Activated CD4-positive, alpha-beta T cell treated with anti-CD3 and anti-CD28 coated beads for 36 hours (primary cell): ENCODE measurements around the gene XRCC2. TPM values are rescaled to one million over a fixed set of nuclear protein-coding genes. Genes with fewer than 3 reads are reported as not detected.

Source experiments
- ATAC-seq: fragments of 200-7000 bp; cut with Tn5 transposase; one replicate; pipeline ENCODE4 v1.10.0; 2021; ENCODE audit warnings: mild to moderate bottlenecking, moderate library complexity
- CTCF ChIA-PET: fragments of 350-600 bp; sonication (Branson Sonifier 250); formaldehyde crosslinking; loops from one replicate; lab custom pipeline; 2021; ENCODE audit warnings: antibody characterized with exemption; lab: Charles Lee
- POLR2A ChIA-PET: fragments of 350-600 bp; sonication (Branson Sonifier 250); formaldehyde crosslinking; loops from one replicate; lab custom pipeline; 2021; ENCODE audit warnings: antibody characterized with exemption, inconsistent platforms; lab: Charles Lee
- DNase-seq: peaks from one replicate; pipeline ENCODE4 v3.0.0-alpha.2; 2020
- H3K27ac Mint-ChIP-seq: one replicate; pipeline ENCODE4 v1.8.0; 2021; ENCODE audit warnings: mixed read lengths
- H3K27me3 Mint-ChIP-seq: one replicate; pipeline ENCODE4 v1.8.0; 2021; ENCODE audit warnings: mixed read lengths
- H3K36me3 Mint-ChIP-seq: one replicate; pipeline ENCODE4 v1.8.0; 2021; ENCODE audit warnings: low read depth, mixed read lengths
- H3K4me1 Mint-ChIP-seq: one replicate; pipeline ENCODE4 v1.8.0; 2021; ENCODE audit warnings: mixed read lengths
- H3K4me3 Mint-ChIP-seq: one replicate; pipeline ENCODE4 v1.8.0; 2021; ENCODE audit warnings: mild to moderate bottlenecking, moderate library complexity, mixed read lengths
- H3K9me3 Mint-ChIP-seq: one replicate; pipeline ENCODE4 v1.8.0; 2021; ENCODE audit warnings: low read depth, mixed read lengths
- intact Hi-C, 2 experiments: fragments of 100-400 bp; cut with DNase I in 1 of 2; cut with micrococcal nuclease in 1 of 2; formaldehyde crosslinking; loops; one replicate each; pipeline versions ENCODE4 v1.14.2 to v1.15.1; 2022 to 2024; cut with DNase I, micrococcal nuclease
- total RNA-seq, 2 experiments: library from RNA; stranded (reverse); gene quantifications; one replicate each; pipeline ENCODE4 v1.2.3, GENCODE V29; 2021

The XRCC2 gene
- total RNA-seq, 2 experiments from 2014 or later = 19.3 to 23.6 TPM

DNA sequence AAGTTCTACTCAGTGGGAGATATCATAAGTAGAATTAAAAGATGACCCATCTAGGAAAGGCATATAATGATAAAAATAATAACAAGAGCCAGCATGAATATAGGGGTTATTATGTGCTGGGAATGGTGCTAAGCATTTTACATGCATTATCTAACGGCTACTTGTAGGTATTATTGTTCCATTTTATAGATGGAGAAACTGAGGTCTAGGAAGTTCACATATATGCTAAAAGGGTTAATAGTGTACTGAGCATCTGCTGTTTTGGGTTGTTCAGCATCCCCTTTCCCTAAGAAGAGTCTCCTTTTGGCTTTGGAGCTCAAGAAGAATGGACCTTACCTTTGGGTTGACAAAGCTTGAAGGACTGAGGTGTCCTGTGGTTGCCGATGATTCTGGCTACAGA is 68.9 kb downstream of the XRCC2 start:
- Mint-ChIP-seq H3K27me3 (no peaks in the 10 kb centered on the region), H3K9me3 (no peaks in the 10 kb centered on the region), H3K4me1 (no peaks in the 10 kb centered on the region), H3K36me3 (no peaks in the 10 kb centered on the region), H3K27ac (no peak overlapping the region), H3K4me3 (no peak overlapping the region)
- intact Hi-C loops = no loop called here
- POLR2A ChIA-PET = no interaction called here
- CTCF ChIA-PET = interaction anchor here (0.6 to 0.8 kb wide), 2 partner anchors 15 to 81 kb away, joined by 3 to 4 read pairs; no protein-coding TSS in a partner anchor
- ATAC-seq = no peak
- DNase-seq = no peak

DNA sequence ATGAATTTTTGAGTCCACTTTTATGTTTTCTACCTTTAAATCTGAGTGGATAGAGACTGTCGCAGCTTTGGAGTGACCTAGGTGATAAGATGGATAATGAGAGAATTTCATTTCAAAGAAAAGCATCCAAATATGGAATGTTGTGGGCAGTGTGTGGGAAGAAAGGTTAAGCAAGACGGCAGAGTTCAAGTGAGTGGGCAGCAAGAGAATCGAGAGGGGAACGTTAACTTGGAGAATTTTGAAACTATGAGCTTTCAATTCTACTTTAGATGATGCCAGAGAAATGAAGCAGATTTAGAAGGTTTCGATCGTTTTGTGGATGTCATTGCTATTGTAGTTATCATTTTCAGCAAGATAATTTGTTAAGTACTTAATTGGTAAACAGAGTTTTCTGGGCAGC is 73.0 kb downstream of the XRCC2 start:
- ATAC-seq = no peak
- no peak overlapping the region for H3K27ac Mint-ChIP-seq

DNA sequence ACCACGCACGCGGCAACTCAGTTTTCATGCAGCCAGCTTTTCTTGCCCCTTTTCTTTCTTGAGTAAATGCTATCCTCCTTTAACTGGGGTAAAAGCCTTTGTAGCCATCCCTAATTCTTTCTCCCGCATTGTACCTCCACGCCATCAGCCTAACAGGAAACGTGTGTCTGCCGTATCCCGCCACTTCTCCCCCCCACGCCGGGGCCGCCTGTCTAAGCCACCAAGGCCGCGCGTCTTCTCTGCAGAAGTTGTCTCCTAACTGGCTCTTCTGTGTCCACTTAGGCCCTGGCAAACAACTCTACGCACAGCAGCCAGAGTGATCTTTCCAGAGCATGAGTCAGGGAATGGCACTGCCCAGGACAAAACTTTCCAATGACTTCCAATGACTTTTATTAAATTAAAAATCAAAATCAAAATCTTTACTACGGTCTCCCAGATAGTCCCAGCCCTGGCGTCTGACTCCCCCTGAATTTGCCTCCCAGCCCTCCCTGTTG is 74.6 kb downstream of the XRCC2 start:
- ATAC-seq = no peak

More for the DNA sequence above, 73.0 kb downstream of the XRCC2 start:
- CTCF ChIA-PET = interaction anchor here (0.6 kb wide), 1 partner anchor 298 kb away, joined by 3 read pairs; no protein-coding TSS in a partner anchor
- Mint-ChIP-seq H3K9me3 (no peaks in the 10 kb centered on the region), H3K4me3 (no peak overlapping the region), H3K27me3 (no peaks in the 10 kb centered on the region), H3K36me3 (no peaks in the 10 kb centered on the region), H3K4me1 (no peaks in the 10 kb centered on the region)
- POLR2A ChIA-PET = no interaction called here
- intact Hi-C loops = no loop called here
- no peak for DNase-seq

DNA sequence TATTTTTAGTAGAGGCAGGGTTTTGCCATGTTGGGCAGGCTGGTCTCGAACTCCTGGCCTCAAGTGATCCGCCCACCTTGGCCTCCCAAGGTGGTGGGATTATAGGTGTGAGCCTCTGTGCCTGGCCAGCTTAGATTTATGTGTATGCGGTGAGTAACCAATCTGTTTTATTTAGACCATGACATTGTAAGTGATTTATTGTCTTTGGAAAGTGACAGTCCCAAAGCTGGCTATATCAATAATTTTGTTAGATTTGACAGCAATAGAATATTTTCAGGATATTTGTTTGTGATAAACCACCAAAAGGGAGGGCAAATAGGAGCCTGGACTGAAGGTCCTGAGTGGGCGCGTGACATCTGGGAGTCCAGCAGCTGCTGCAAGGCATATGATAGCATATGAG is 75.7 kb downstream of the XRCC2 start:
- H3K27me3 Mint-ChIP-seq = no peaks in the 10 kb centered on the region
- H3K36me3 Mint-ChIP-seq = no peaks in the 10 kb centered on the region
- DNase-seq = no peak
- H3K4me1 Mint-ChIP-seq = no peaks in the 10 kb centered on the region
- H3K9me3 Mint-ChIP-seq = no peaks in the 10 kb centered on the region
- intact Hi-C loops = no loop called here
- CTCF ChIA-PET = no interaction called here
- H3K27ac Mint-ChIP-seq = no peak overlapping the region
- POLR2A ChIA-PET = no interaction called here
- ATAC-seq = no peak
- H3K4me3 Mint-ChIP-seq = no peak overlapping the region

More for the DNA sequence above, 74.6 kb downstream of the XRCC2 start:
- DNase-seq = no peak
- ChIA-PET CTCF (no interaction called here), POLR2A (no interaction called here)
- no peaks in the 10 kb centered on the region for H3K36me3 Mint-ChIP-seq
- H3K27me3 Mint-ChIP-seq = no peaks in the 10 kb centered on the region
- no peak overlapping the region for H3K4me3 Mint-ChIP-seq
- intact Hi-C loops = no loop called here
- H3K4me1 Mint-ChIP-seq = no peaks in the 10 kb centered on the region
- no peaks in the 10 kb centered on the region for H3K9me3 Mint-ChIP-seq
- H3K27ac Mint-ChIP-seq = no peak overlapping the region

DNA sequence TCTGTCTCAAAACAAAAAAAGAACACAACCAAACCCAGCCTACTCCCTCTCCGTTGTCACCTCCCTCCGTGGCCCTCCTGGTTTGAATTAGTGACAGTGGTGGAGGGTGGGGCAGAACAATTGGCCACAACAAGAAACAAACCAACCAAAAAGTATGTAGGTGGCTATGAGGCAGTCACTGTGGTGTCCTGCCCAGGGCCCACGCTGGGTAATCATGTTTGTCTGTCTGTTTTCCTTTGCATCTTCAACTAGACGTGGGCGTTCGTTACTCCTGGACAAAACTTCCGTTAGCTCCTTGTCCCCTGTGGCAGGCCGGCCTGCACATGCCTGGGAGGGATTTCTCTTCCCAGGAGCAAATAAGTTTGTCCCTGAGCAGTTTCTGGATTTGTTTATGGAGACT is 78.4 kb downstream of the XRCC2 start:
- Mint-ChIP-seq H3K9me3 (no peaks in the 10 kb centered on the region), H3K27ac (no peak overlapping the region), H3K4me1 (no peaks in the 10 kb centered on the region), H3K36me3 (no peaks in the 10 kb centered on the region), H3K4me3 (no peak overlapping the region), H3K27me3 (no peaks in the 10 kb centered on the region)
- ChIA-PET CTCF (interaction anchor here (1.5 kb wide), 1 partner anchor 14 kb away, joined by 5 read pairs; no protein-coding TSS in a partner anchor), POLR2A (no interaction called here)
- intact Hi-C loops = no loop called here
- DNase-seq (no peak), ATAC-seq (no peak)

DNA sequence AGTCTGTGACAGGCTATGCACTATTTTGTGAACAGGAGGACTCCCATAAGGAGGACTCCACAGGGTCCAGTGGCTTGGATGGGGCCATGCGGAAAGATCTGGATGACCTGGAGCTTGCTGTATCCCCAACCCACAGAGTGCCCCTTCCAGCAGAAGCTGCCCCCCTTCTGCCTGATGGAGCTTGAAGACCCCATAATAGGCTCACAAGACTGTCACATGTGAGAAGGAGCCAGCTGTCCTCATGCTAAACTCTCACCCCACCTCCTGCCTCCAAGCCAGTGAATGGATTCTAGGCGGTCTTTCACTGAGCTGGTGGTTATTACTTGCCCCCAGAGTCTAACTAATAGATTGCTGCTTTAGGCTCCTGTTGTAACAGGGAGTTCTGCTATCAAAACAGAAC is 79.1 kb downstream of the XRCC2 start:
- Mint-ChIP-seq H3K36me3 (no peaks in the 10 kb centered on the region), H3K9me3 (no peaks in the 10 kb centered on the region), H3K27me3 (no peaks in the 10 kb centered on the region), H3K4me3 (no peak overlapping the region), H3K27ac (no peak overlapping the region), H3K4me1 (no peaks in the 10 kb centered on the region)
- ChIA-PET CTCF (interaction anchor here (1.5 kb wide), 1 partner anchor 14 kb away, joined by 5 read pairs; no protein-coding TSS in a partner anchor), POLR2A (no interaction called here)
- intact Hi-C loops = no loop called here
- no peak for ATAC-seq
- no peak for DNase-seq

Other genes starting within 250 kb of the XRCC2 start
- 10 to 100 TPM; 35.9 to 42.7 TPM for gene KMT2C, start 240.1 kb downstream of the XRCC2 start, total RNA-seq
- gene ACTR3B, start 83.6 kb upstream of the XRCC2 start, total RNA-seq = 1 to 10 TPM; 9.5 to 9.6 TPM